Nephron progenitor cell (in vitro differentiated cells): Measurements from ENCODE around the gene MAST4.

ENCODE experiments used
- DNase-seq: peaks from one replicate; pipeline ENCODE4 v3.0.0; 2021
- H3K27ac Mint-ChIP-seq: 2 replicates; pipeline ENCODE4 v1.8.0; 2021; ENCODE audit warnings: mild to moderate bottlenecking, moderate library complexity, mixed read lengths
- H3K27me3 Mint-ChIP-seq: 2 replicates; pipeline ENCODE4 v1.8.0; 2021; ENCODE audit warnings: mild to moderate bottlenecking, low read depth, mixed read lengths; ENCODE audit not compliant: poor library complexity
- H3K36me3 Mint-ChIP-seq: 2 replicates; pipeline ENCODE4 v1.8.0; 2021; ENCODE audit warnings: low read depth, mixed read lengths
- H3K4me1 Mint-ChIP-seq: 2 replicates; pipeline ENCODE4 v1.8.0; 2021; ENCODE audit warnings: mixed read lengths
- H3K4me3 Mint-ChIP-seq: 2 replicates; pipeline ENCODE4 v1.8.0; 2021; ENCODE audit warnings: mild to moderate bottlenecking, moderate library complexity, mixed read lengths
- H3K9me3 Mint-ChIP-seq: 2 replicates; pipeline ENCODE4 v1.8.0; 2021; ENCODE audit warnings: mild to moderate bottlenecking, moderate library complexity, mixed read lengths
- CTCF ChIP-seq: fragments of 200-600 bp; sonication (generic); IDR thresholded peaks from 2 replicates; pipeline ENCODE4 v1.5.0; 2021; ENCODE audit warnings: antibody characterized with exemption

MAST4 gene

GRCh38 chr5:66871651-66872050 lies 275.5 kb downstream of the MAST4 start:
- no peaks in the 10 kb centered on the region for H3K9me3 Mint-ChIP-seq
- TF ChIP-seq CTCF = no peak
- DNase-seq = no peak
- H3K27me3 Mint-ChIP-seq = peaks cover 4% of the 10 kb centered on the region
- H3K27ac Mint-ChIP-seq = no peak overlapping the region
- H3K4me1 Mint-ChIP-seq = peaks cover 34% of the 10 kb centered on the region
- no peak overlapping the region for H3K4me3 Mint-ChIP-seq
- no peaks in the 10 kb centered on the region for H3K36me3 Mint-ChIP-seq

- peak overlapping the region; percentile 87 for H3K27ac Mint-ChIP-seq
- no peak overlapping the region for H3K4me3 Mint-ChIP-seq
- peaks cover 6% of the 10 kb centered on the region for H3K27me3 Mint-ChIP-seq
- no peaks in the 10 kb centered on the region for H3K9me3 Mint-ChIP-seq
- no peaks in the 10 kb centered on the region for H3K36me3 Mint-ChIP-seq
- DNase-seq = no peak
- TF ChIP-seq CTCF = no peak
- peaks cover 34% of the 10 kb centered on the region for H3K4me1 Mint-ChIP-seq
Observed at GRCh38 chr5:66872736-66873331, 276.6 kb downstream of the MAST4 start.

- peaks cover 6% of the 10 kb centered on the region for H3K27me3 Mint-ChIP-seq
- no peak for DNase-seq
- H3K36me3 Mint-ChIP-seq = no peaks in the 10 kb centered on the region
- no peak overlapping the region for H3K4me3 Mint-ChIP-seq
- TF ChIP-seq CTCF = no peak
- H3K9me3 Mint-ChIP-seq = no peaks in the 10 kb centered on the region
- peaks cover 31% of the 10 kb centered on the region for H3K4me1 Mint-ChIP-seq
- H3K27ac Mint-ChIP-seq = no peak overlapping the region
Observed at GRCh38 chr5:66874004-66874403, 277.8 kb downstream of the MAST4 start.

- H3K4me1 Mint-ChIP-seq = peaks cover 26% of the 10 kb centered on the region
- peaks cover 6% of the 10 kb centered on the region for H3K27me3 Mint-ChIP-seq
- H3K36me3 Mint-ChIP-seq = no peaks in the 10 kb centered on the region
- no peak for DNase-seq
- no peak for TF ChIP-seq CTCF
- no peak overlapping the region for H3K4me3 Mint-ChIP-seq
- no peaks in the 10 kb centered on the region for H3K9me3 Mint-ChIP-seq
- H3K27ac Mint-ChIP-seq = no peak overlapping the region
Observed at GRCh38 chr5:66875315-66875714, 279.1 kb downstream of the MAST4 start.

GRCh38 chr5:66876266-66876807 lies 280.1 kb downstream of the MAST4 start:
- Mint-ChIP-seq H3K4me3 (no peak overlapping the region), H3K4me1 (peaks cover 26% of the 10 kb centered on the region), H3K9me3 (no peaks in the 10 kb centered on the region), H3K27me3 (peaks cover 7% of the 10 kb centered on the region), H3K27ac (no peak overlapping the region), H3K36me3 (no peaks in the 10 kb centered on the region)
- no peak for DNase-seq
- TF ChIP-seq CTCF = no peak

GRCh38 chr5:66877843-66878242 lies 281.6 kb downstream of the MAST4 start:
- Mint-ChIP-seq H3K9me3 (no peaks in the 10 kb centered on the region), H3K27me3 (peaks cover 11% of the 10 kb centered on the region), H3K27ac (no peak overlapping the region), H3K36me3 (no peaks in the 10 kb centered on the region), H3K4me1 (peaks cover 21% of the 10 kb centered on the region), H3K4me3 (no peak overlapping the region)
- no peak for TF ChIP-seq CTCF
- no peak for DNase-seq
